ENCODE results near the gene OR2H2. TPM values are rescaled to one million over a fixed set of nuclear protein-coding genes. Genes with fewer than 3 reads are reported as not detected.
A peak's percentile ranks its signal among the peaks of the same experiment; 100 is the strongest.

The OR2H2 gene
- total and polyA plus RNA-seq, 2 of the 13 experiments (the other 11 are each of a cell fraction or from before 2014, with no cell fraction given): not detected

DNA sequence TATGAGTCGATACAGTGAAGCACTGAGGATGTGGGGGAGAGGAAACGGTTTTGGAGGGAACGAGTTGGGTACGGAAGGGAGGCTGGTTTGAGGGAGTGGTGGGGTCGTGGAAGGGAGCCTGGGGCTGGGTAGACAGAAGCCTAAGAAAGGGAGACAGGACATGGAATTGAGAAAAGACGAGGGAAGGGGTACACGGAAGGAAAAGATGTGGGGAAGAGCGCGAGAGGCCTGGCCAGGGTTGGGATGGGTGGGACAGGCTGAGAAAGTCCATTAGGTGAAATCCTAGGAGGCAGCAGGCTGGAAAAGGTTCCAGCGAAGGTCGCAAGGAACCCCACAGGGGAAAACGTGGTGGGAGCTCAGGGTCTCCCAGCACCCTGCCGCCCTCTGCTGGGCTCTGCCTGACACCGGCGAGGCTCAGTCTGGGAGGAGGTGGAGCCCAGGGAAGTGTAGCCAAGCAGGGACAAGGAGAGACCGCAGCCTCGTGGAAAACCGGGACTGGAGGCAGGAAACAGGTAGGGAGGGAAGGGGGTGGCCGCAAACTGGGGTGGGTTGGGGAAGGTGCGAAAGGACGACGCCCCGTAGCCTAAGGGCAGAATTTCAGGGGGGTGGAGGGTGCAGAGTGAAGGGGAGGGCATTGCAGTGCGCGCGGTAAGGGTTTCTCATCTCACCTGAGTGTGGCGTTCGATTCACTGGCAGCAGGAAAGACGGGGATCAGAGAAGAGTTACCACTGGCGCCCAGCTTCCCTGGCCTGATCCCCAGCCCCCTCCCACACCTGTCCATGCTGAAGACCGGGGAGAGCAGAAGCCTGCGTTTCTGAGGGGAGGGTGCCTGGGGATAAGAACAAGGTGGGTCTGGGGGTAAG is 43.7 kb downstream of the OR2H2 start (continued):
- TF ChIP-seq ZBTB7A (CRISPR knock-in tag; IDR thresholded peaks at IDR 0.05) (peak; percentile 8; the same call in 1 of the 2 replicates), ZNF547 (CRISPR knock-in tag; IDR thresholded peaks at IDR 0.05) (0 out of 2 replicates have a peak, but pooled peaks have one; percentile 35), ZNF549 (CRISPR knock-in tag; IDR thresholded peaks at IDR 0.05) (no peak), ARNTL (CRISPR knock-in tag; IDR thresholded peaks at IDR 0.05) (0 out of 2 replicates have a peak, but pooled peaks have one; percentile 34), ZNF276 (CRISPR knock-in tag; IDR thresholded peaks at IDR 0.05; ENCODE audit: low read depth) (0 out of 2 replicates have a peak, but pooled peaks have one; percentile 42), ZBTB1 (CRISPR knock-in tag; IDR thresholded peaks at IDR 0.05; ENCODE audit: borderline replicate concordance) (no peak), RAD21 (CRISPR knock-in tag; IDR thresholded peaks at IDR 0.05) (0 out of 2 replicates have a peak, but pooled peaks have one; percentile 39), ZNF883 (CRISPR knock-in tag; IDR thresholded peaks at IDR 0.05; ENCODE audit: not compliant biosample characterization) (peak; percentile 30), ZNF280B (CRISPR knock-in tag; IDR thresholded peaks at IDR 0.05; ENCODE audit: borderline replicate concordance) (peak; percentile 68; the same call in 1 of the 2 replicates), RBM39 (IDR thresholded peaks at IDR 0.05; ENCODE audit: low read depth, low read length, poor library complexity, severe bottlenecking) (no peak)
- TF ChIP-seq, protein P1, sequence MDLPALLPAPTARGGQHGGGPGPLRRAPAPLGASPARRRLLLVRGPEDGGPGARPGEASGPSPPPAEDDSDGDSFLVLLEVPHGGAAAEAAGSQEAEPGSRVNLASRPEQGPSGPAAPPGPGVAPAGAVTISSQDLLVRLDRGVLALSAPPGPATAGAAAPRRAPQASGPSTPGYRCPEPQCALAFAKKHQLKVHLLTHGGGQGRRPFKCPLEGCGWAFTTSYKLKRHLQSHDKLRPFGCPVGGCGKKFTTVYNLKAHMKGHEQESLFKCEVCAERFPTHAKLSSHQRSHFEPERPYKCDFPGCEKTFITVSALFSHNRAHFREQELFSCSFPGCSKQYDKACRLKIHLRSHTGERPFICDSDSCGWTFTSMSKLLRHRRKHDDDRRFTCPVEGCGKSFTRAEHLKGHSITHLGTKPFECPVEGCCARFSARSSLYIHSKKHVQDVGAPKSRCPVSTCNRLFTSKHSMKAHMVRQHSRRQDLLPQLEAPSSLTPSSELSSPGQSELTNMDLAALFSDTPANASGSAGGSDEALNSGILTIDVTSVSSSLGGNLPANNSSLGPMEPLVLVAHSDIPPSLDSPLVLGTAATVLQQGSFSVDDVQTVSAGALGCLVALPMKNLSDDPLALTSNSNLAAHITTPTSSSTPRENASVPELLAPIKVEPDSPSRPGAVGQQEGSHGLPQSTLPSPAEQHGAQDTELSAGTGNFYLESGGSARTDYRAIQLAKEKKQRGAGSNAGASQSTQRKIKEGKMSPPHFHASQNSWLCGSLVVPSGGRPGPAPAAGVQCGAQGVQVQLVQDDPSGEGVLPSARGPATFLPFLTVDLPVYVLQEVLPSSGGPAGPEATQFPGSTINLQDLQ (CRISPR knock-in tag; IDR thresholded peaks at IDR 0.05): no peak
- TF ChIP-seq, protein P2, sequence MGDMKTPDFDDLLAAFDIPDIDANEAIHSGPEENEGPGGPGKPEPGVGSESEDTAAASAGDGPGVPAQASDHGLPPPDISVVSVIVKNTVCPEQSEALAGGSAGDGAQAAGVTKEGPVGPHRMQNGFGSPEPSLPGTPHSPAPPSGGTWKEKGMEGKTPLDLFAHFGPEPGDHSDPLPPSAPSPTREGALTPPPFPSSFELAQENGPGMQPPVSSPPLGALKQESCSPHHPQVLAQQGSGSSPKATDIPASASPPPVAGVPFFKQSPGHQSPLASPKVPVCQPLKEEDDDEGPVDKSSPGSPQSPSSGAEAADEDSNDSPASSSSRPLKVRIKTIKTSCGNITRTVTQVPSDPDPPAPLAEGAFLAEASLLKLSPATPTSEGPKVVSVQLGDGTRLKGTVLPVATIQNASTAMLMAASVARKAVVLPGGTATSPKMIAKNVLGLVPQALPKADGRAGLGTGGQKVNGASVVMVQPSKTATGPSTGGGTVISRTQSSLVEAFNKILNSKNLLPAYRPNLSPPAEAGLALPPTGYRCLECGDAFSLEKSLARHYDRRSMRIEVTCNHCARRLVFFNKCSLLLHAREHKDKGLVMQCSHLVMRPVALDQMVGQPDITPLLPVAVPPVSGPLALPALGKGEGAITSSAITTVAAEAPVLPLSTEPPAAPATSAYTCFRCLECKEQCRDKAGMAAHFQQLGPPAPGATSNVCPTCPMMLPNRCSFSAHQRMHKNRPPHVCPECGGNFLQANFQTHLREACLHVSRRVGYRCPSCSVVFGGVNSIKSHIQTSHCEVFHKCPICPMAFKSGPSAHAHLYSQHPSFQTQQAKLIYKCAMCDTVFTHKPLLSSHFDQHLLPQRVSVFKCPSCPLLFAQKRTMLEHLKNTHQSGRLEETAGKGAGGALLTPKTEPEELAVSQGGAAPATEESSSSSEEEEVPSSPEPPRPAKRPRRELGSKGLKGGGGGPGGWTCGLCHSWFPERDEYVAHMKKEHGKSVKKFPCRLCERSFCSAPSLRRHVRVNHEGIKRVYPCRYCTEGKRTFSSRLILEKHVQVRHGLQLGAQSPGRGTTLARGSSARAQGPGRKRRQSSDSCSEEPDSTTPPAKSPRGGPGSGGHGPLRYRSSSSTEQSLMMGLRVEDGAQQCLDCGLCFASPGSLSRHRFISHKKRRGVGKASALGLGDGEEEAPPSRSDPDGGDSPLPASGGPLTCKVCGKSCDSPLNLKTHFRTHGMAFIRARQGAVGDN (CRISPR knock-in tag; IDR thresholded peaks at IDR 0.05): peak; percentile 43
- TF ChIP-seq, protein P3, sequence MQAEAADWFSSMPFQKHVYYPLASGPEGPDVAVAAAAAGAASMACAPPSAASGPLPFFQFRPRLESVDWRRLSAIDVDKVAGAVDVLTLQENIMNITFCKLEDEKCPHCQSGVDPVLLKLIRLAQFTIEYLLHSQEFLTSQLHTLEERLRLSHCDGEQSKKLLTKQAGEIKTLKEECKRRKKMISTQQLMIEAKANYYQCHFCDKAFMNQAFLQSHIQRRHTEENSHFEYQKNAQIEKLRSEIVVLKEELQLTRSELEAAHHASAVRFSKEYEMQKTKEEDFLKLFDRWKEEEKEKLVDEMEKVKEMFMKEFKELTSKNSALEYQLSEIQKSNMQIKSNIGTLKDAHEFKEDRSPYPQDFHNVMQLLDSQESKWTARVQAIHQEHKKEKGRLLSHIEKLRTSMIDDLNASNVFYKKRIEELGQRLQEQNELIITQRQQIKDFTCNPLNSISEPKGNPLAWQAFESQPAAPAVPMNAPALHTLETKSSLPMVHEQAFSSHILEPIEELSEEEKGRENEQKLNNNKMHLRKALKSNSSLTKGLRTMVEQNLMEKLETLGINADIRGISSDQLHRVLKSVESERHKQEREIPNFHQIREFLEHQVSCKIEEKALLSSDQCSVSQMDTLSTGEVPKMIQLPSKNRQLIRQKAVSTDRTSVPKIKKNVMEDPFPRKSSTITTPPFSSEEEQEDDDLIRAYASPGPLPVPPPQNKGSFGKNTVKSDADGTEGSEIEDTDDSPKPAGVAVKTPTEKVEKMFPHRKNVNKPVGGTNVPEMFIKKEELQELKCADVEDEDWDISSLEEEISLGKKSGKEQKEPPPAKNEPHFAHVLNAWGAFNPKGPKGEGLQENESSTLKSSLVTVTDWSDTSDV (CRISPR knock-in tag; IDR thresholded peaks at IDR 0.05): peak; percentile 53; the same call in 1 of the 2 replicates

Data from HepG2 (cell line).